Liver (tissue), 9 donors: ENCODE measurements around the gene TRMT2A. TPM values are rescaled to one million over a fixed set of nuclear protein-coding genes. Genes with fewer than 3 reads are reported as not detected.

Experiments
- DNase-seq: peaks from one replicate; pipeline ENCODE4 v3.0.0-alpha.2; 2017; ENCODE audit warnings: low spot score
- H3K27ac ChIP-seq, 2 donors: one replicate each; pipeline ENCODE4 v1.7.0; 2013; ENCODE audit warnings: inconsistent platforms in 2 of 2, low read length in 2 of 2, control low read depth in 1 of 2, low read depth in 1 of 2, mild to moderate bottlenecking in 1 of 2
- H3K27me3 ChIP-seq, 4 donors: one replicate each; pipeline versions ENCODE4 v1.6.1 to v1.7.0; 2013; ENCODE audit warnings: low read length in 3 of 4, inconsistent platforms in 1 of 4, mild to moderate bottlenecking in 1 of 4, moderate library complexity in 1 of 4; ENCODE audit not compliant: control insufficient read depth in 4 of 4, insufficient read depth in 4 of 4
- H3K36me3 ChIP-seq, 4 donors: one replicate each; pipeline versions ENCODE4 v1.6.1 to v1.7.0; 2013; ENCODE audit warnings: low read length in 3 of 4, mild to moderate bottlenecking in 3 of 4, low read depth in 1 of 4, moderate library complexity in 1 of 4; ENCODE audit not compliant: control insufficient read depth in 4 of 4, insufficient read depth in 3 of 4
- H3K4me1 ChIP-seq, 4 donors: one replicate each; pipeline versions ENCODE4 v1.6.1 to v1.7.0; 2013; ENCODE audit warnings: low read length in 3 of 4, mild to moderate bottlenecking in 3 of 4, moderate library complexity in 1 of 4; ENCODE audit not compliant: control insufficient read depth in 4 of 4, insufficient read depth in 4 of 4
- H3K4me3 ChIP-seq, 3 donors: one replicate each; pipeline versions ENCODE4 v1.6.1 to v1.7.0; 2013; ENCODE audit warnings: low read length in 3 of 3, control low read depth in 1 of 3, low read depth in 1 of 3, mild to moderate bottlenecking in 1 of 3
- H3K9ac ChIP-seq, 2 donors: one replicate each; pipeline ENCODE4 v1.7.0; 2013; ENCODE audit warnings: low read length in 2 of 2, mild to moderate bottlenecking in 2 of 2, moderate library complexity in 2 of 2, control low read depth in 1 of 2, low read depth in 1 of 2
- H3K9me3 ChIP-seq, 4 donors: one replicate each; pipeline versions ENCODE4 v1.6.1 to v1.7.0; 2013; ENCODE audit warnings: low read length in 3 of 4; ENCODE audit not compliant: control insufficient read depth in 4 of 4
- EGR1 ChIP-seq, 2 donors: IDR thresholded peaks; 2 replicates each; pipeline ENCODE4 v1.6.1; 2016 to 2018; ENCODE audit warnings: antibody characterized with exemption in 2 of 2, low read depth in 2 of 2
- GABPA ChIP-seq, 2 donors: IDR thresholded peaks in 1 of 2; conservative IDR thresholded peaks in 1 of 2; 2 replicates each; pipeline ENCODE4 v1.6.1; 2016; ENCODE audit warnings: antibody characterized with exemption in 2 of 2, mild to moderate bottlenecking in 1 of 2, moderate library complexity in 1 of 2
- HNF4G ChIP-seq: IDR thresholded peaks from 2 replicates; pipeline ENCODE4 v1.6.1; 2016; ENCODE audit warnings: antibody characterized with exemption
- NR2F2 ChIP-seq: IDR thresholded peaks from 2 replicates; pipeline ENCODE4 v1.6.1; 2016; ENCODE audit warnings: antibody characterized with exemption
- RAD21 ChIP-seq, 2 donors: IDR thresholded peaks; 2 replicates each; pipeline ENCODE4 v1.6.1; 2016; ENCODE audit warnings: antibody characterized with exemption in 2 of 2, mild to moderate bottlenecking in 2 of 2
- RXRA ChIP-seq, 2 donors: IDR thresholded peaks; 2 replicates each; pipeline ENCODE4 v1.6.1; 2017 to 2018; ENCODE audit warnings: antibody characterized with exemption in 2 of 2, mild to moderate bottlenecking in 1 of 2
- SP1 ChIP-seq: IDR thresholded peaks from 2 replicates; pipeline ENCODE4 v1.6.1; 2018; ENCODE audit warnings: antibody characterized with exemption, mild to moderate bottlenecking
- TAF1 ChIP-seq: conservative IDR thresholded peaks from 2 replicates; pipeline ENCODE4 v1.6.1; 2016; ENCODE audit warnings: antibody characterized with exemption, mild to moderate bottlenecking
- YY1 ChIP-seq: IDR thresholded peaks from 2 replicates; pipeline ENCODE4 v1.6.1; 2016; ENCODE audit warnings: antibody characterized with exemption, mild to moderate bottlenecking
- WGBS: extraction: QIAGEN DNeasy Blood & Tissue Kit; methylation state at CpG from one replicate; pipeline ENCODE4 v1.1.7; 2013; 5-methylcytosine and 5-hydroxymethylcytosine counted together
- polyA plus RNA-seq, 2 donors: library from polyadenylated mRNA; stranded (reverse) in 1 of 2; unstranded in 1 of 2; fragments of 200-250 nt in 1 of 2; fragments of >200 nt in 1 of 2; fragmentation: Nextera tagmentation in 1 of 2; extraction: Ambion mirVana in 1 of 2; gene quantifications; one replicate each; pipeline versions ENCODE4 v1.2.1 to v1.2.3, GENCODE V29; 2013 to 2015
- total RNA-seq, 2 donors: library from RNA; depleted of rRNA; stranded (reverse); fragments of >200 nt; gene quantifications; one replicate each; pipeline ENCODE4 v1.2.3, GENCODE V29; 2014
- TF ChIP-seq, protein P1 (sequence below): IDR thresholded peaks from 2 replicates; pipeline ENCODE4 v1.6.1; 2016; ENCODE audit warnings: antibody characterized with exemption
- TF ChIP-seq, protein P2 (sequence below): IDR thresholded peaks from 2 replicates; pipeline ENCODE4 v1.6.1; 2016; ENCODE audit warnings: antibody characterized with exemption, mild to moderate bottlenecking
- TF ChIP-seq, protein P3 (sequence below): IDR thresholded peaks from 2 replicates; pipeline ENCODE4 v1.6.1; 2016; ENCODE audit warnings: antibody characterized with exemption
- TF ChIP-seq, protein P4 (sequence below): IDR thresholded peaks from 2 replicates; pipeline ENCODE4 v1.6.1; 2016; ENCODE audit warnings: antibody characterized with exemption
- donor health status: healthy.
- donor health status: healthy.
- donor health status: healthy.
- donor health status: healthy.
- donor health status: healthy.

The TRMT2A gene
- total and polyA plus RNA-seq, 4 donors = 19.9 to 32.9 (median 25.2) TPM

DNA sequence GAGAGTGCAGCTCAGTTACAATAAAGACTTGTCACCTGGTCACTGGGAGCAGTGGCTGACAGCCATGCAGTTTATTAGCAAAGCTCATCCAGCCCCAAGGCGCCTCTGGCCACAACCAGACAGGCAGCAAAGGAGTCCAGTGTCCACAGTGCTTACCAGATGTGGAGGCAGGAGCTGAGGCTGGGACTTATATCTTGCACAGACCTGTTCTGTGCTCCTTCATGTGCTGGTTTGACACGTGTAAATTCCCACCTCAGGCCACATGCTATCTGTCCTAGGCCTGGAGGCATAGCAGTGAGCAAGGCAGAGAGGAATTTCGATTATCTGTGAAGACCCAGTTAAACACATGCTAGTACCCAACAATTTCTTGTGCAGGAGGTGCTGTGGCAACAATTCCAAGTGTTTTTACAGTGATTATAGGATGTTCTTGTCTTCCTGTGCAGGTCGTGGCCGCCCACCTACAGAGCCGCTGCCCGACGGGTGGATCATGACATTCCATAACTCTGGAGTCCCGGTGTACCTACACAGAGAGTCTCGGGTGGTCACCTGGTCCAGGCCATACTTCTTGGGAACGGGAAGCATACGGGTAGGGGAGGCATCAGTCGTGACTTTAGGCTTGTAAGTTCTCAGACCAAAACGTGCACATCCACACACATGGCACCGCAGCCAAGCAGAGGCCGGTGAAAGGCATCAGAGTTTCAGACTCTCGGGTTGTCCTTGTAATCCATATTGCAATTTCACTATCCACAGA is 27.6 kb downstream of the TRMT2A start:
- H3K9ac ChIP-seq = no peak overlapping the region
- TF ChIP-seq YY1 = no peak
- no peak for TF ChIP-seq SP1
- no peaks in the 10 kb centered on the region for H3K9me3 ChIP-seq
- H3K4me1 ChIP-seq = peaks cover 14 to 41% (median 30%) of the 10 kb centered on the region in 4 donors
- no peaks in the 10 kb centered on the region for H3K27me3 ChIP-seq
- no peak overlapping the region for H3K27ac ChIP-seq
- no peak for DNase-seq
- peaks cover 27 to 61% (median 49%) of the 10 kb centered on the region in 4 donors for H3K36me3 ChIP-seq
- H3K4me3 ChIP-seq = no peak overlapping the region
- 96% methylated on average over 17 of the region's 17 CpGs for WGBS

DNA sequence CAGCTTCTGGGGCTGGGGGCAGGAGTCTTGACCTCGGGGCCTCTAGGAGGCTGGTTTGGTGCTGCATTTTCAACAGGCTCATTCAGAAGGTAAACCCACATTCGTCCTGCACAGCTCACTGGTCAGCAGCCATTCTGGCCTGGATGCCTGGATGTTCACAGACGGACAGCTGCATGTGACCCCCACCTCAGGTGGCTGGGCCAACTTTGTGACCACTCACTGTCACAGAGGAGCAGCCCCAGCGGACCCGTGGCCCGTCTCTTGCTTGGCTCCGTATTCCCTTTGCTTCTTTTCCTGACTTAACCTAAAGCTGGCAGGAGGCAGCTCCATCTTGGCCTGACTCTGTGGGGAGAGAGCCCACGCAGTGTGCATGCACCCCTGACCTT is 28.8 kb downstream of the TRMT2A start:
- WGBS = 93% methylated on average over 8 of the region's 8 CpGs
- DNase-seq = no peak
- Histone ChIP-seq H3K27ac (no peak overlapping the region), H3K27me3 (no peaks in the 10 kb centered on the region), H3K4me1 (peaks cover 17 to 45% (median 34%) of the 10 kb centered on the region in 4 donors), H3K4me3 (no peak overlapping the region), H3K9me3 (no peaks in the 10 kb centered on the region), H3K36me3 (peaks cover 27 to 61% (median 49%) of the 10 kb centered on the region in 4 donors), H3K9ac (no peak overlapping the region)
- TF ChIP-seq, protein P1, sequence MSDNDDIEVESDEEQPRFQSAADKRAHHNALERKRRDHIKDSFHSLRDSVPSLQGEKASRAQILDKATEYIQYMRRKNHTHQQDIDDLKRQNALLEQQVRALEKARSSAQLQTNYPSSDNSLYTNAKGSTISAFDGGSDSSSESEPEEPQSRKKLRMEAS = no peak
- TF ChIP-seq GABPA (IDR thresholded peaks at IDR 0.05 in 1 of 2, conservative IDR thresholded peaks at IDR 0.05 in 1 of 2) = no peak
- no peak for TF ChIP-seq RAD21 (IDR thresholded peaks at IDR 0.05)
- TF ChIP-seq RXRA (IDR thresholded peaks at IDR 0.05) = no peak
- TF ChIP-seq, protein P2, sequence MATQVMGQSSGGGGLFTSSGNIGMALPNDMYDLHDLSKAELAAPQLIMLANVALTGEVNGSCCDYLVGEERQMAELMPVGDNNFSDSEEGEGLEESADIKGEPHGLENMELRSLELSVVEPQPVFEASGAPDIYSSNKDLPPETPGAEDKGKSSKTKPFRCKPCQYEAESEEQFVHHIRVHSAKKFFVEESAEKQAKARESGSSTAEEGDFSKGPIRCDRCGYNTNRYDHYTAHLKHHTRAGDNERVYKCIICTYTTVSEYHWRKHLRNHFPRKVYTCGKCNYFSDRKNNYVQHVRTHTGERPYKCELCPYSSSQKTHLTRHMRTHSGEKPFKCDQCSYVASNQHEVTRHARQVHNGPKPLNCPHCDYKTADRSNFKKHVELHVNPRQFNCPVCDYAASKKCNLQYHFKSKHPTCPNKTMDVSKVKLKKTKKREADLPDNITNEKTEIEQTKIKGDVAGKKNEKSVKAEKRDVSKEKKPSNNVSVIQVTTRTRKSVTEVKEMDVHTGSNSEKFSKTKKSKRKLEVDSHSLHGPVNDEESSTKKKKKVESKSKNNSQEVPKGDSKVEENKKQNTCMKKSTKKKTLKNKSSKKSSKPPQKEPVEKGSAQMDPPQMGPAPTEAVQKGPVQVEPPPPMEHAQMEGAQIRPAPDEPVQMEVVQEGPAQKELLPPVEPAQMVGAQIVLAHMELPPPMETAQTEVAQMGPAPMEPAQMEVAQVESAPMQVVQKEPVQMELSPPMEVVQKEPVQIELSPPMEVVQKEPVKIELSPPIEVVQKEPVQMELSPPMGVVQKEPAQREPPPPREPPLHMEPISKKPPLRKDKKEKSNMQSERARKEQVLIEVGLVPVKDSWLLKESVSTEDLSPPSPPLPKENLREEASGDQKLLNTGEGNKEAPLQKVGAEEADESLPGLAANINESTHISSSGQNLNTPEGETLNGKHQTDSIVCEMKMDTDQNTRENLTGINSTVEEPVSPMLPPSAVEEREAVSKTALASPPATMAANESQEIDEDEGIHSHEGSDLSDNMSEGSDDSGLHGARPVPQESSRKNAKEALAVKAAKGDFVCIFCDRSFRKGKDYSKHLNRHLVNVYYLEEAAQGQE = no peak

DNA sequence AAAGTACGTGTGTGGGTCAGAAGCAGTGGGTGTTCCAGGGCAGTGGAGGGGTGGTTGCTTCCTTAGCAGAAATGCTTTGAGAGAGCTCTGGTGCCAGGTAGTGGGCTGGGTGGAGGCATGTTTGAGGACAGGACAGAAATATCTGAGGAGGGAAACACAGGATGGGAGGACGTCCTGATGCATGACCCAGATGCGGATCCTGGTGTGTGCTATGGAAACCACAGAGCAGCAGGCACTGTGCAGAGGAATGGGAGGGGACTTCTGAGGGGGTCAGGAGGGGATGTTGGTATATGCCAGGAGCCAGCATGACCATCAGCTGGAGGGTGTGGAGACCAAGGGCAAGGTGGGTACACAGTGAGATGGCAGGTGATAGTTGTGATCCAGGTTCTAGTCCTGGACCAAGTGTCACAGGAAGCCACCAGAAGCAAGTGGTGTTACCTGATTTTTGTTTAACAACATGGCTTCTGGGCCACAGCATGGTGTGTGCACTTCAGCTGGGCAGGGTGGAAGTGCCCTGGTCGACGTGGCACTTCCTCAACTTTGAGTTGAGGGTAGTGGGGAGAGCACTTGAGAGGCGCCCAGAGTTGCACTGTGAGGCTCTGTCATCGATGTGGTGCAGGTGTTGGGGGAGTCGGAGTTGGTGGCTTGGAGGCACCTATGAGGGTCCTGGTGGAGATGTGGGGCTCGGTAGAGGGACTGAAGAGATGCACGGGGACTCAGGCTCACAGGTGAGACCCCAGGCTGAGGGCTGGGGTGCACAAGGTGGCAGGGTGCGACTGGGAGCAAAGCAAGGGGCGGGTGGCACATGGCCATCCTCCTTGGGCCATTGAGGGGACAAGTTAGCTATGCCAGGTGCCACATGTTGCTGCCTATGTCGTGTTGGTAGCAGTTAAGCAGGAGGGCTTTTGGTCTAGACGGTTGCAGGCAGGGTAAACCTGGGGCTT is 29.4 kb downstream of the TRMT2A start:
- 94% methylated on average over 14 of the region's 14 CpGs for WGBS
- no peak overlapping the region for H3K27ac ChIP-seq

More for the DNA sequence above, 29.4 kb downstream of the TRMT2A start:
- no peaks in the 10 kb centered on the region for H3K27me3 ChIP-seq
- H3K4me3 ChIP-seq = no peak overlapping the region
- H3K4me1 ChIP-seq = peaks cover 15 to 45% (median 38%) of the 10 kb centered on the region in 4 donors
- no peak overlapping the region for H3K9ac ChIP-seq
- TF ChIP-seq TAF1 (no peak), SP1 (no peak), HNF4G (no peak), GABPA (IDR thresholded peaks at IDR 0.05 in 1 of 2, conservative IDR thresholded peaks at IDR 0.05 in 1 of 2) (no peak), NR2F2 (no peak), EGR1 (IDR thresholded peaks at IDR 0.05; ENCODE audit: low read depth in 2 of 2) (no peak), YY1 (no peak), RAD21 (IDR thresholded peaks at IDR 0.05) (no peak)
- TF ChIP-seq, protein P3, sequence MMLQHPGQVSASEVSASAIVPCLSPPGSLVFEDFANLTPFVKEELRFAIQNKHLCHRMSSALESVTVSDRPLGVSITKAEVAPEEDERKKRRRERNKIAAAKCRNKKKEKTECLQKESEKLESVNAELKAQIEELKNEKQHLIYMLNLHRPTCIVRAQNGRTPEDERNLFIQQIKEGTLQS = no peak
- TF ChIP-seq, protein P1 = no peak
- TF ChIP-seq, protein P4, sequence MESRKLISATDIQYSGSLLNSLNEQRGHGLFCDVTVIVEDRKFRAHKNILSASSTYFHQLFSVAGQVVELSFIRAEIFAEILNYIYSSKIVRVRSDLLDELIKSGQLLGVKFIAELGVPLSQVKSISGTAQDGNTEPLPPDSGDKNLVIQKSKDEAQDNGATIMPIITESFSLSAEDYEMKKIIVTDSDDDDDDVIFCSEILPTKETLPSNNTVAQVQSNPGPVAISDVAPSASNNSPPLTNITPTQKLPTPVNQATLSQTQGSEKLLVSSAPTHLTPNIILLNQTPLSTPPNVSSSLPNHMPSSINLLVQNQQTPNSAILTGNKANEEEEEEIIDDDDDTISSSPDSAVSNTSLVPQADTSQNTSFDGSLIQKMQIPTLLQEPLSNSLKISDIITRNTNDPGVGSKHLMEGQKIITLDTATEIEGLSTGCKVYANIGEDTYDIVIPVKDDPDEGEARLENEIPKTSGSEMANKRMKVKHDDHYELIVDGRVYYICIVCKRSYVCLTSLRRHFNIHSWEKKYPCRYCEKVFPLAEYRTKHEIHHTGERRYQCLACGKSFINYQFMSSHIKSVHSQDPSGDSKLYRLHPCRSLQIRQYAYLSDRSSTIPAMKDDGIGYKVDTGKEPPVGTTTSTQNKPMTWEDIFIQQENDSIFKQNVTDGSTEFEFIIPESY = no peak
- peaks cover 27 to 61% (median 48%) of the 10 kb centered on the region in 4 donors for H3K36me3 ChIP-seq
- DNase-seq = no peak
- H3K9me3 ChIP-seq = no peaks in the 10 kb centered on the region
